ENCODE measurements around the gene DPEP2.

The DPEP2 gene

GRCh38 chr16:67948015-67948414 lies 51.3 kb downstream of the DPEP2 start:
- no peak overlapping the region for H3K4me3 ChIP-seq (ENCODE audit: low read length)
- H3K4me1 ChIP-seq (ENCODE audit: control insufficient read depth, low read length): no peaks in the 10 kb centered on the region
- no peaks in the 10 kb centered on the region for H3K9me2 ChIP-seq (replicated peaks; ENCODE audit: control insufficient read depth, low read length)
- no peaks in the 10 kb centered on the region; the same call in 1 of the 2 replicates for H3K36me3 ChIP-seq (ENCODE audit: control insufficient read depth, low read length)
- no peak overlapping the region for H3K4me2 ChIP-seq (ENCODE audit: low read length)
- TF ChIP-seq EZH2phosphoT487 (IDR thresholded peaks at IDR 0.05; ENCODE audit: borderline replicate concordance, low read length) (no peak), CTCF (IDR thresholded peaks at IDR 0.05; ENCODE audit: low read depth, low read length, poor library complexity, severe bottlenecking) (no peak)
- H3F3A ChIP-seq (ENCODE audit: control insufficient read depth, insufficient read depth): no peaks in the 10 kb centered on the region
- H3K9me3 ChIP-seq (ENCODE audit: control insufficient read depth, insufficient read depth, low read length): no peaks in the 10 kb centered on the region
- no peak overlapping the region for H3K27ac ChIP-seq (ENCODE audit: low read depth, low read length)
- no peaks in the 10 kb centered on the region for H4K20me1 ChIP-seq (ENCODE audit: control insufficient read depth, insufficient read depth, low read depth, low read length)
- H3K79me2 ChIP-seq (ENCODE audit: control insufficient read depth, low read length): no peaks in the 10 kb centered on the region
- H3K27me3 ChIP-seq (ENCODE audit: control insufficient read depth, low read length): no peaks in the 10 kb centered on the region

GRCh38 chr16:67946966-67947558 lies 52.2 kb downstream of the DPEP2 start:
- H3K36me3 ChIP-seq (ENCODE audit: control insufficient read depth, low read length): peaks cover 6% of the 10 kb centered on the region

GRCh38 chr16:67946128-67946569 lies 53.1 kb downstream of the DPEP2 start:
- Histone ChIP-seq H3F3A (ENCODE audit: control insufficient read depth, insufficient read depth) (no peaks in the 10 kb centered on the region), H3K79me2 (ENCODE audit: control insufficient read depth, low read length) (no peaks in the 10 kb centered on the region), H3K27ac (ENCODE audit: low read depth, low read length) (no peak overlapping the region), H3K4me2 (ENCODE audit: low read length) (no peak overlapping the region), H3K27me3 (ENCODE audit: control insufficient read depth, low read length) (no peaks in the 10 kb centered on the region), H3K4me3 (ENCODE audit: low read length) (no peak overlapping the region), H3K9me3 (ENCODE audit: control insufficient read depth, insufficient read depth, low read length) (no peaks in the 10 kb centered on the region), H3K9me2 (replicated peaks; ENCODE audit: control insufficient read depth, low read length) (no peaks in the 10 kb centered on the region), H3K36me3 (ENCODE audit: control insufficient read depth, low read length) (peaks cover 6% of the 10 kb centered on the region), H4K20me1 (ENCODE audit: control insufficient read depth, insufficient read depth, low read depth, low read length) (no peaks in the 10 kb centered on the region), H3K4me1 (ENCODE audit: control insufficient read depth, low read length) (0 out of 2 replicates have a peak, but pooled peaks cover 3% of the 10 kb centered on the region)
- TF ChIP-seq EZH2phosphoT487 (IDR thresholded peaks at IDR 0.05; ENCODE audit: borderline replicate concordance, low read length) (no peak), CTCF (IDR thresholded peaks at IDR 0.05; ENCODE audit: low read depth, low read length, poor library complexity, severe bottlenecking) (no peak)

More at GRCh38 chr16:67946966-67947558, 52.2 kb downstream of the DPEP2 start:
- no peaks in the 10 kb centered on the region for H3K79me2 ChIP-seq (ENCODE audit: control insufficient read depth, low read length)
- H3K9me3 ChIP-seq (ENCODE audit: control insufficient read depth, insufficient read depth, low read length): no peaks in the 10 kb centered on the region
- H4K20me1 ChIP-seq (ENCODE audit: control insufficient read depth, insufficient read depth, low read depth, low read length): no peaks in the 10 kb centered on the region
- TF ChIP-seq CTCF (IDR thresholded peaks at IDR 0.05; ENCODE audit: low read depth, low read length, poor library complexity, severe bottlenecking): no peak
- TF ChIP-seq EZH2phosphoT487 (IDR thresholded peaks at IDR 0.05; ENCODE audit: borderline replicate concordance, low read length): no peak
- no peak overlapping the region for H3K27ac ChIP-seq (ENCODE audit: low read depth, low read length)
- H3K4me1 ChIP-seq (ENCODE audit: control insufficient read depth, low read length): no peaks in the 10 kb centered on the region
- no peak overlapping the region for H3K4me2 ChIP-seq (ENCODE audit: low read length)
- H3K9me2 ChIP-seq (replicated peaks; ENCODE audit: control insufficient read depth, low read length): no peaks in the 10 kb centered on the region
- H3K4me3 ChIP-seq (ENCODE audit: low read length): no peak overlapping the region
- H3K27me3 ChIP-seq (ENCODE audit: control insufficient read depth, low read length): no peaks in the 10 kb centered on the region
- H3F3A ChIP-seq (ENCODE audit: control insufficient read depth, insufficient read depth): no peaks in the 10 kb centered on the region

All from DOHH2 (cell line).